ENCODE measurements around the gene ZNF524. TPM values are rescaled to one million over a fixed set of nuclear protein-coding genes. Genes with fewer than 3 reads are reported as not detected.

Gene ZNF524
- total RNA-seq, 1 donor from 2014 or later = 9.3 TPM

DNA sequence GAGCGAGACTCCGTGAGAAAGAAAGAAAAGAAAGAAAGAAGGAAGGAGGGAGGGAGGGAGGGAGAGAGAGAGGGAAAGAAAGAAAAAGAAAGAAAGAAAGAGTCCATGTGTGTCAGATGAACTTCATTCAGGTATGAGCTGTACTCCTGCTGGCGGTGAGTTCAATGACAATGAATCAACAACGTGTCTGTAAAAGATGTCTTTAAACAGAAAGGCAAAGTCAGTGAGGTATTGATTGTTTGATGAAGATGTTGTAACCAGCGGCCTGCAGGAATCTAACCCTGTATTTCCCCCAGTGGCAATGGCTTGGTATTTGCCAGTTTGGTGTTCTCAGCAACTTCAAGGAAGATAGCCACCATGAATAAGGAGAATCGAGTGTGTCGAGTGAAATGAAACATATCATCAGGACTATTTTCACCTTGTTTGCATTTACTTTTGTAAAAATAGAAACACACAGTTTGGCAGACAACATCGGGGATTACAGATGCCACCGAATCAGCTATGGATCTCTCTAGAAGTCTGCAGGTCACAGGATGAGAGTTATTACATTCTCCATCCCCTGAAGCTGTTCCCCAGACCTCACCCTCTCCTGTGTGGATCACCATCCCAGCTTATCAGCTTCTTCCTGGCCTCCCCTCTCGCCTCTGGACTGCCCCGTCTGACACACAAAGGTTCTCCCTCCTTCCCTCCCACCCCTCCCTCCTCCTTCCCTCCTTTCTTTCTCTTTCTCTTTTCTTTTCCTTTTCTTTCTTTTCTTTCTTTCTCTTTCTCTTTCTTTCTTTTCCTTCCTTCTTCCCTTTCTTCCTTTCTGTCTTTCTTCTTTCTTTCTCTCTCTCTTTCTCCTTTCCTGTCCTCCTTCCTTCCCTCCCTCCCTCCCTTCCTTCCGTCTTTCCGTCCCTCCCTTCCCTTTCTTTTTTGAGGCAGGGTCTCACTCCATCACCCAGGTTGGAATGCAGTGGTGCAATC is 46.6 kb upstream of the ZNF524 start:
- H3K4me3 Mint-ChIP-seq (ENCODE audit: unreplicated experiment) = no peak overlapping the region
- H3K27me3 Mint-ChIP-seq (ENCODE audit: unreplicated experiment) = peaks cover 10% of the 10 kb centered on the region
- no peak overlapping the region for H3K27ac Mint-ChIP-seq (ENCODE audit: unreplicated experiment)
- TF ChIP-seq CTCF (IDR thresholded peaks at IDR 0.05; ENCODE audit: unreplicated experiment) = no peak
- no peak for DNase-seq (ENCODE audit: low spot score)
- H3K9me3 Mint-ChIP-seq (ENCODE audit: unreplicated experiment) = no peaks in the 10 kb centered on the region
- no peaks in the 10 kb centered on the region for H3K36me3 Mint-ChIP-seq (ENCODE audit: low read depth, unreplicated experiment)
- peaks cover 15% of the 10 kb centered on the region for H3K4me1 Mint-ChIP-seq (ENCODE audit: unreplicated experiment)

DNA sequence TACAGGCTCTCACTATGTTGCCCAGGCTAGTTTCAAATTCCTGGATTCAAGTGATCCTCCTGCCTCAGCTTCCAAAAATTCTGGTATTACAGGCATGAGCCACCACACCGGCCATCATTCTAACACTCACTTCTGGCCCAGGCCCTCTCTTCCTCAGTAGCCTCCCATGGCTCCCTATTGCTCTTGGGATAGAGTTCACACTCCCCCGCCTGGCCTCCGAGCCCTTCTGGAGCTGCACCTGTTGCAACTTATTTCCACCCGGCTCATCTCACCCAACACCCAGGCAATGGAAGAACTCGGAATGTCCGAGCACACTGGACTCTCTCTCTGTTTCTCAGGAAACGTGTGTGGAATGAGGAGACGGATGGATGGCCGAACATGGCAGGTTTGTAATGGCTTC is 45.8 kb upstream of the ZNF524 start:
- H3K27ac Mint-ChIP-seq (ENCODE audit: unreplicated experiment) = no peak overlapping the region
- H3K27me3 Mint-ChIP-seq (ENCODE audit: unreplicated experiment) = peaks cover 10% of the 10 kb centered on the region
- no peak for DNase-seq (ENCODE audit: low spot score)
- peaks cover 15% of the 10 kb centered on the region for H3K4me1 Mint-ChIP-seq (ENCODE audit: unreplicated experiment)
- no peaks in the 10 kb centered on the region for H3K9me3 Mint-ChIP-seq (ENCODE audit: unreplicated experiment)
- no peaks in the 10 kb centered on the region for H3K36me3 Mint-ChIP-seq (ENCODE audit: low read depth, unreplicated experiment)
- H3K4me3 Mint-ChIP-seq (ENCODE audit: unreplicated experiment) = no peak overlapping the region
- no peak for TF ChIP-seq CTCF (IDR thresholded peaks at IDR 0.05; ENCODE audit: unreplicated experiment)

DNA sequence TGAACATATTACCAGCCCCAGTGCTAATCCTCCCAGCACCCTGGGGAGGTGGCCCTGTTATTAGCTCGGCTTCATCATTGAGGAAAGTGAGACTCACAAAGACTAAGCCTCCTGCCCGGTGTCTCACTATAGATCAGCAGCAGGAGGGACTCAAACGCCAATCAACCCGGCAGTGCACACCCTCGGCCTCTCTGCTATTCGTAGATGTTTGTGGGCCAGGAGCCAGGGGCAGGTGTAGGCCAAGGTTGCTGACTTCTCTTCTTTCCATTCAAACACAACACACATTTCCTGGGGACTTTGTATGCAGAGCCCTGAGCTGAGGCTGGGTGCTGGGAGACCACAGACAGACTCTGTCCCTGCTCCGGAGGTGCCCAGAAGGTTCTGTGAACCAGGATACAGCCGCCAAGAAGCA is 45.3 kb upstream of the ZNF524 start:
- TF ChIP-seq CTCF (IDR thresholded peaks at IDR 0.05; ENCODE audit: unreplicated experiment) = no peak
- Mint-ChIP-seq H3K27me3 (ENCODE audit: unreplicated experiment) (peaks cover 10% of the 10 kb centered on the region), H3K4me1 (ENCODE audit: unreplicated experiment) (peaks cover 12% of the 10 kb centered on the region), H3K4me3 (ENCODE audit: unreplicated experiment) (no peak overlapping the region), H3K27ac (ENCODE audit: unreplicated experiment) (no peak overlapping the region), H3K36me3 (ENCODE audit: low read depth, unreplicated experiment) (no peaks in the 10 kb centered on the region), H3K9me3 (ENCODE audit: unreplicated experiment) (no peaks in the 10 kb centered on the region)
- no peak for DNase-seq (ENCODE audit: low spot score)

GRCh38 chr19:55559684-55560083 is 40.4 kb upstream of the ZNF524 start:
- Mint-ChIP-seq H3K36me3 (ENCODE audit: low read depth, unreplicated experiment) (no peaks in the 10 kb centered on the region), H3K27ac (ENCODE audit: unreplicated experiment) (no peak overlapping the region), H3K4me1 (ENCODE audit: unreplicated experiment) (peaks cover 12% of the 10 kb centered on the region), H3K27me3 (ENCODE audit: unreplicated experiment) (peaks cover 6% of the 10 kb centered on the region), H3K9me3 (ENCODE audit: unreplicated experiment) (no peaks in the 10 kb centered on the region), H3K4me3 (ENCODE audit: unreplicated experiment) (no peak overlapping the region)
- no peak for DNase-seq (ENCODE audit: low spot score)
- TF ChIP-seq CTCF (IDR thresholded peaks at IDR 0.05; ENCODE audit: unreplicated experiment) = no peak

- Mint-ChIP-seq H3K36me3 (ENCODE audit: low read depth, unreplicated experiment) (no peaks in the 10 kb centered on the region), H3K4me1 (ENCODE audit: unreplicated experiment) (no peaks in the 10 kb centered on the region), H3K4me3 (ENCODE audit: unreplicated experiment) (peak overlapping the region; percentile 51), H3K9me3 (ENCODE audit: unreplicated experiment) (no peaks in the 10 kb centered on the region), H3K27me3 (ENCODE audit: unreplicated experiment) (peaks cover 7% of the 10 kb centered on the region), H3K27ac (ENCODE audit: unreplicated experiment) (no peak overlapping the region)
- no peak for TF ChIP-seq CTCF (IDR thresholded peaks at IDR 0.05; ENCODE audit: unreplicated experiment)
- DNase-seq (ENCODE audit: low spot score) = no peak
Measured at GRCh38 chr19:55563261-55563690, 36.8 kb upstream of the ZNF524 start.

Measured in endothelial cell (in vitro differentiated cells).